Stomach (tissue), 9 donors: Measurements from ENCODE around the gene FAM114A1. TPM values are rescaled to one million over a fixed set of nuclear protein-coding genes. Genes with fewer than 3 reads are reported as not detected.
"Not testable (repeated sequence)": the region's sequence is repeated elsewhere in the genome, so short reads cannot be mapped to it uniquely, and the experiment has no call there.

Source experiments
- DNase-seq, 2 donors: peaks; one replicate each; pipeline versions ENCODE4 v3.0.0 to v3.0.0-alpha.2; 2013 to 2019
- H3K27ac ChIP-seq, 5 donors: fragments of 200-600 bp in 4 of 5; sonication (generic) in 4 of 5; one replicate each; pipeline ENCODE4 v1.5.1; 2013 to 2019; ENCODE audit warnings: mild to moderate bottlenecking in 1 of 5, moderate library complexity in 1 of 5
- H3K27me3 ChIP-seq, 3 donors: fragments of 200-600 bp; sonication (generic); one replicate each; pipeline ENCODE4 v1.5.1; 2017 to 2019; ENCODE audit warnings: mixed run types in 1 of 3
- H3K36me3 ChIP-seq, 4 donors: fragments of 200-600 bp; sonication (generic); 1 replicate in 3 of 4; 2 replicates in 1 of 4; pipeline ENCODE4 v1.5.1; 2016 to 2019
- H3K4me1 ChIP-seq, 4 donors: fragments of 200-600 bp; sonication (generic); one replicate each; pipeline ENCODE4 v1.5.1; 2016 to 2019
- H3K4me3 ChIP-seq, 4 donors: fragments of 200-600 bp; sonication (generic) in 3 of 4; one replicate each; pipeline ENCODE4 v1.5.1; 2016 to 2019; ENCODE audit warnings: mild to moderate bottlenecking in 1 of 4
- H3K9me3 ChIP-seq, 4 donors: fragments of 200-600 bp; sonication (generic); one replicate each; pipeline ENCODE4 v1.5.1; 2016 to 2019
- CTCF ChIP-seq, 7 experiments: fragments of 450-650 bp in 4 of 7; fragments of 200-600 bp in 3 of 7; sonication (generic) in 3 of 7; IDR thresholded peaks; one replicate each; pipeline ENCODE4 v1.5.1; 2016 to 2019; ENCODE audit warnings: antibody characterized with exemption in 7 of 7, control low read depth in 2 of 7, mild to moderate bottlenecking in 1 of 7
- EP300 ChIP-seq: sonication (generic); formaldehyde crosslinking; IDR thresholded peaks from one replicate; pipeline ENCODE4 v1.6.1; 2017; ENCODE audit warnings: antibody characterized with exemption
- POLR2A ChIP-seq, 4 donors: fragments of 450-650 bp; IDR thresholded peaks; one replicate each; pipeline ENCODE4 v1.6.1; 2016; ENCODE audit warnings: antibody characterized with exemption in 4 of 4, control low read depth in 2 of 4, mild to moderate bottlenecking in 1 of 4, moderate library complexity in 1 of 4
- POLR2AphosphoS5 ChIP-seq, 3 donors: sonication (generic); formaldehyde crosslinking; IDR thresholded peaks; one replicate each; pipeline ENCODE4 v1.6.1; 2016; ENCODE audit warnings: antibody characterized with exemption in 3 of 3
- WGBS, 5 donors: extraction: QIAGEN DNeasy Blood & Tissue Kit in 3 of 5; methylation state at CpG; one replicate each; pipeline versions ENCODE4 v1.1.5 to v1.1.7; 2013 to 2018; 5-methylcytosine and 5-hydroxymethylcytosine counted together
- intact Hi-C: fragments of 100-400 bp; cut with DNase I; formaldehyde crosslinking; loops from one replicate; pipeline ENCODE4 v1.15.1; 2023; ENCODE audit warnings: low total_unique reads
- polyA plus RNA-seq, 3 donors: library from polyadenylated mRNA; stranded (reverse); fragments of 200-250 nt; gene quantifications; one replicate each; pipeline ENCODE4 v1.2.3, GENCODE V29; 2013
- total RNA-seq, 5 donors: library from RNA; depleted of rRNA; stranded (reverse); fragments of >200 nt; gene quantifications; one replicate each; pipeline versions ENCODE4 v1.1.0 to v1.2.3, GENCODE V29; 2014 to 2016
- donor health status: healthy with polysubstance abuse.
- donor health status: Bipolar disorder and iron deficiency.
- donor health status: healthy.

Gene FAM114A1
- total and polyA plus RNA-seq, 8 donors, result 10.4 to 149 (median 47.9) TPM

- H3K27me3 ChIP-seq, result no peaks in the 10 kb centered on the region
- DNase-seq, result no peak
- no peak overlapping the region for H3K4me3 ChIP-seq
- peaks cover 13 to 93% (median 91%) of the 10 kb centered on the region in 4 donors for H3K36me3 ChIP-seq
- no peak overlapping the region for H3K27ac ChIP-seq
- peaks cover 0 to 11% (median 0%) of the 10 kb centered on the region in 4 donors for H3K4me1 ChIP-seq
- WGBS, 5 donors, result 75 to 91% (median 82%) methylated on average over 1 of the region's 1 CpG
- no peaks in the 10 kb centered on the region for H3K9me3 ChIP-seq
- TF ChIP-seq CTCF (IDR thresholded peaks at IDR 0.05) (no peak), POLR2AphosphoS5 (IDR thresholded peaks at IDR 0.05) (no peak), POLR2A (IDR thresholded peaks at IDR 0.05) (no peak), EP300 (no peak)
- intact Hi-C loops, result no loop called here
Observed at GRCh38 chr4:38939165-38939564, 71.6 kb downstream of the FAM114A1 start.

- Histone ChIP-seq H3K36me3 (peaks cover 11 to 93% (median 90%) of the 10 kb centered on the region in 4 donors), H3K4me1 (peaks cover 0 to 14% (median 0%) of the 10 kb centered on the region in 4 donors), H3K27ac (peak overlapping the region in 1 of 5 donors; percentile 80), H3K27me3 (no peaks in the 10 kb centered on the region), H3K4me3 (no peak overlapping the region), H3K9me3 (no peaks in the 10 kb centered on the region)
- 86 to 93% (median 88%) methylated on average over 3 of the region's 3 CpGs for WGBS, 5 donors
- intact Hi-C loops, result no loop called here
- DNase-seq, result no peak
- TF ChIP-seq CTCF (IDR thresholded peaks at IDR 0.05) (no peak), POLR2AphosphoS5 (IDR thresholded peaks at IDR 0.05) (no peak), EP300 (no peak)
Observed at GRCh38 chr4:38940476-38940875, 72.9 kb downstream of the FAM114A1 start.

GRCh38 chr4:38941906-38942305 lies 74.3 kb downstream of the FAM114A1 start:
- Histone ChIP-seq H3K4me1 (peaks cover 0 to 14% (median 4%) of the 10 kb centered on the region in 4 donors), H3K36me3 (peaks cover 9 to 83% (median 79%) of the 10 kb centered on the region in 4 donors), H3K27ac (peak overlapping the region in 4 of 5 donors; percentile 45 to 80 (median 59))
- intact Hi-C loops, H3K27me3 ChIP-seq, H3K4me3 ChIP-seq, DNase-seq, H3K9me3 ChIP-seq: not testable (repeated sequence)
- peak in 1 of 3 donors; percentile 33 for TF ChIP-seq POLR2AphosphoS5 (IDR thresholded peaks at IDR 0.05)
- 71 to 84% (median 79%) methylated on average over 3 of the region's 3 CpGs for WGBS, 5 donors

- intact Hi-C loops, result no loop called here
- H3K27me3 ChIP-seq, result no peaks in the 10 kb centered on the region
- peak; percentile 57 to 88 for DNase-seq
- H3K4me1 ChIP-seq, result peaks cover 0 to 19% (median 7%) of the 10 kb centered on the region in 4 donors
- H3K36me3 ChIP-seq, result peaks cover 4 to 69% (median 64%) of the 10 kb centered on the region in 4 donors
- H3K27ac ChIP-seq, result peak overlapping the region in 4 of 5 donors; percentile 45 to 80 (median 59)
- no peak overlapping the region for H3K4me3 ChIP-seq
- H3K9me3 ChIP-seq, result no peaks in the 10 kb centered on the region
- WGBS, 5 donors, result 52 to 73% (median 58%) methylated on average over 4 of the region's 4 CpGs
- TF ChIP-seq CTCF (IDR thresholded peaks at IDR 0.05), result no peak
- TF ChIP-seq POLR2AphosphoS5 (IDR thresholded peaks at IDR 0.05), result peak; percentile 25 to 59 (median 59)
- no peak for TF ChIP-seq POLR2A (IDR thresholded peaks at IDR 0.05)
- no peak for TF ChIP-seq EP300
Observed at GRCh38 chr4:38943343-38943742, 75.7 kb downstream of the FAM114A1 start.

- H3K9me3 ChIP-seq, result no peaks in the 10 kb centered on the region
- 90 to 97% (median 95%) methylated on average over 6 to 9 of the region's 9 CpGs for WGBS, 5 donors
- intact Hi-C loops, result no loop called here
- TF ChIP-seq POLR2AphosphoS5 (IDR thresholded peaks at IDR 0.05) (no peak), EP300 (no peak), CTCF (IDR thresholded peaks at IDR 0.05) (no peak), POLR2A (IDR thresholded peaks at IDR 0.05) (no peak)
- peak overlapping the region in 4 of 5 donors; percentile 45 to 80 (median 59) for H3K27ac ChIP-seq
- DNase-seq, result no peak
- peaks cover 4 to 58% (median 53%) of the 10 kb centered on the region in 4 donors for H3K36me3 ChIP-seq
- no peaks in the 10 kb centered on the region for H3K27me3 ChIP-seq
- peaks cover 0 to 28% (median 10%) of the 10 kb centered on the region in 4 donors for H3K4me1 ChIP-seq
- no peak overlapping the region for H3K4me3 ChIP-seq
Observed at GRCh38 chr4:38944440-38944839, 76.8 kb downstream of the FAM114A1 start.
